Activated naive CD8-positive, alpha-beta T cell treated with anti-CD3 and anti-CD28 coated beads for 36 hours (primary cell): Measurements from ENCODE around the gene PDE6G. TPM values are rescaled to one million over a fixed set of nuclear protein-coding genes. Genes with fewer than 3 reads are reported as not detected.
A peak's percentile ranks its signal among the peaks of the same experiment; 100 is the strongest.

Experiments used
- DNase-seq: peaks from one replicate; pipeline ENCODE4 v3.0.0; 2021
- H3K27ac Mint-ChIP-seq: one replicate; pipeline ENCODE4 v1.8.0; 2022; ENCODE audit warnings: mild to moderate bottlenecking, moderate library complexity, mixed read lengths
- H3K27me3 Mint-ChIP-seq: one replicate; pipeline ENCODE4 v1.8.0; 2022; ENCODE audit warnings: mild to moderate bottlenecking, mixed read lengths
- H3K36me3 Mint-ChIP-seq: one replicate; pipeline ENCODE4 v1.8.0; 2021; ENCODE audit warnings: mild to moderate bottlenecking, mixed read lengths
- H3K4me1 Mint-ChIP-seq: one replicate; pipeline ENCODE4 v1.8.0; 2021; ENCODE audit warnings: mixed read lengths
- H3K4me3 Mint-ChIP-seq: one replicate; pipeline ENCODE4 v1.8.0; 2022; ENCODE audit warnings: mild to moderate bottlenecking, moderate library complexity, mixed read lengths
- H3K9me3 Mint-ChIP-seq: one replicate; pipeline ENCODE4 v1.8.0; 2022; ENCODE audit warnings: mixed read lengths
- total RNA-seq, 2 experiments: library from RNA; stranded (reverse); gene quantifications; one replicate each; pipeline ENCODE4 v1.2.3, GENCODE V29; 2021

Gene PDE6G
- total RNA-seq, 2 experiments from 2014 or later, result 8.6 to 9.1 TPM

DNA sequence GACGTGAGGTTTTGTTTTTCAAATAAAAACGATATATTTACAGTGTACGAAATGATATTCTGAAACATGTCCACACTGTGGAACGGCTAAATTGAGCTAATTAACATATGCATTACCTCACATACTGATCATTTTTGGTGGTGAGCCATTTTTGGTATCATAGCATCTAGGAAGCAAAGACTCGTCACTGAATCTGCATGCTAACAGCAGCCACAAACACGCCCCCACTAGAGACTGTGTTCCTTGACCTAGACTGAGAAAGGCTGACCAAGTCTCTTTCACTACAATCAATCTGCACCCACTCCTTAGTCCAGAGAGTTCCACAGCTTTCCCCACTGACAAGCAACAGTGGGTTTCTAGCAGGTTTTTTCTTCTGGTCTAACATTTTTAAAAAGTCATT is 48.9 kb downstream of the PDE6G start:
- no peak for DNase-seq
- no peaks in the 10 kb centered on the region for H3K9me3 Mint-ChIP-seq
- no peak overlapping the region for H3K27ac Mint-ChIP-seq
- H3K36me3 Mint-ChIP-seq, result peaks cover 22% of the 10 kb centered on the region
- no peaks in the 10 kb centered on the region for H3K27me3 Mint-ChIP-seq
- no peaks in the 10 kb centered on the region for H3K4me1 Mint-ChIP-seq
- no peak overlapping the region for H3K4me3 Mint-ChIP-seq

DNA sequence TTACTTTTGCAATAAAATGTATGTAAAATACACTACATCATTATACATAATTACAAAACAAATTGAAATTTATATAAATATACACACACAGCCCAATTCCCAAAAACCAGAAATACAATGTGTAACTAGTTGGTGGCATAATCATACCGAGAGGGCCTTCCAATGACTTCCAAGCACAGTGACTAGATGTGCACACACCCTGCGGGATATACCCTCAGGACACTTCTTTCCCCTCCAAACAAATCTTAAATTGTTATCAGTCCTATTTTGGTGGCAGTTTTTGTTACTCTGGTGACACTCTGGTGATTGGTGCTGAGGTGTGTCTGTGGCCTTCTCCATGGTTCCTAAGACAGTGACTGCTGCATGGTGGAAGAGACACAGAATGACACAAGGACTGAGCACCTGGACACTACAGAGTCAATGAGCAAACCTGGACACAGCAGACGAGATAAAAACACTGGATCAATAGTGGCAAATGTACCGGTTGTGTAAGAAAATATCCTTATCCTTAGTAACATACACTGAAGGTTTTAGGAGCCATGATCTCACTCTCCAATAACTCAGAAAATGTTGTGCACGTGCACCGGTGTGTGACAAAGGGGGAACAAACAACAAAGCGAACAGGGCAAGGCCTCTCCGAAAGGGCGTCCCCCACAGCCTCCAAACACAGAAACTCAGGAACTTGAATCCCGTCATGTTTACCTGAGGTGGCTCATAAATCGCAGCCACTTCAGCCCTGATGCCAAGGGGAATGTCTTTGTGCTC is 52.3 kb downstream of the PDE6G start:
- Mint-ChIP-seq H3K27ac (no peak overlapping the region), H3K4me1 (peaks cover 3% of the 10 kb centered on the region), H3K9me3 (no peaks in the 10 kb centered on the region), H3K27me3 (no peaks in the 10 kb centered on the region), H3K4me3 (no peak overlapping the region), H3K36me3 (peaks cover 20% of the 10 kb centered on the region)
- no peak for DNase-seq

DNA sequence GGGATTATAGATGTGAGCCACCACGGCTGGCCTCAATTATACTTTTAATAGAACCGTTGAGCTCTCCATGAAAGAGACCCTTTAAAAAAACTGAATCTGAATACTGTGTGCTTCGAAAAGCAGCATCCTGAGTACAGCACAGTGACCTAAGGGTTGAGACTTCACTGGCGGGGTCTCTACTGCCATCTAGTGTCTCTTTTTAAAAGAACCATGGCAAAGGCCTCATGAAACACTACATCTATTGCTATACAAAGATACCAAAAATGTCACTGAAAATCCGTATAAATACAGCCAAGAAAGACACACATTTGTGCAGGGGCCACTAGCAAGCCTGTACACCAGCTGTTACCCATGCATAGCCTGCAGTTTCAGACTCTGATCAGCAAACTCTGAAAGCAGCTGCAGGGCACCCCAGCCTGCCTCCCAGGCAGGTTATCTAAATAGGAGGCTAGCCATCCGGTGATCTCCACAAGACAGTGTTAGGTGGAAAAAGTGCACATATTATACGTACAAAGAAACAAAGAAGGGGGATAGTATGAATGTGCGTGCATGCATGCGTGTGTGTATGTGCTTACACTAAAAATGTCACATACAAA is 54.7 kb downstream of the PDE6G start:
- Mint-ChIP-seq H3K4me1 (peaks cover 5% of the 10 kb centered on the region), H3K27ac (no peak overlapping the region), H3K27me3 (no peaks in the 10 kb centered on the region), H3K9me3 (no peaks in the 10 kb centered on the region), H3K4me3 (no peak overlapping the region), H3K36me3 (peaks cover 20% of the 10 kb centered on the region)
- DNase-seq, result peak; percentile 18

Other genes with a start within 250 kb of the PDE6G start
- gene ACTG1, start 143.7 kb downstream of the PDE6G start, total RNA-seq, result 1,000 to 10,000 TPM; 4,989 to 4,998 TPM
- gene FSCN2, start 128.2 kb downstream of the PDE6G start, total RNA-seq, result under 1 TPM; 0.29 to 0.36 TPM
- 10 to 100 TPM; 48.1 to 51.1 TPM for gene FAAP100, start 104.2 kb downstream of the PDE6G start, total RNA-seq
- gene NPLOC4, start 19.4 kb downstream of the PDE6G start, total RNA-seq, result 100 to 1,000 TPM; 103 TPM
- gene TSPAN10, start 19.3 kb downstream of the PDE6G start, total RNA-seq, result under 1 TPM; 0.19 to 0.26 TPM
- 10 to 100 TPM; 53.0 to 56.1 TPM for gene OXLD1, start 10.1 kb upstream of the PDE6G start, total RNA-seq
- 10 to 100 TPM; 54.8 to 63.3 TPM for gene CCDC137, start 10.2 kb upstream of the PDE6G start, total RNA-seq
- 10 to 100 TPM; 17.9 to 19.2 TPM for gene ARL16, start 27.3 kb upstream of the PDE6G start, total RNA-seq
- gene HGS, start 27.5 kb upstream of the PDE6G start, total RNA-seq, result 100 to 1,000 TPM in 1 of 2 experiments, 10 to 100 TPM in 1; 99.3 to 107 TPM
- 100 to 1,000 TPM; 211 to 227 TPM for gene MRPL12, start 46.8 kb upstream of the PDE6G start, total RNA-seq
- 10 to 100 TPM; 41.0 to 43.4 TPM for gene SLC25A10, start 55.7 kb upstream of the PDE6G start, total RNA-seq
- gene GCGR, start 147.6 kb upstream of the PDE6G start, total RNA-seq, result not detected
- 10 to 100 TPM; 45.4 to 48.4 TPM for gene MCRIP1, start 176.7 kb upstream of the PDE6G start, total RNA-seq
- not detected for gene PPP1R27, start 178.5 kb upstream of the PDE6G start, total RNA-seq
- gene P4HB, start 204.0 kb upstream of the PDE6G start, total RNA-seq, result 100 to 1,000 TPM; 395 to 405 TPM
- gene ARHGDIA, start 214.8 kb upstream of the PDE6G start, total RNA-seq, result 100 to 1,000 TPM; 556 to 594 TPM
- 100 to 1,000 TPM; 306 to 311 TPM for gene ALYREF, start 235.0 kb upstream of the PDE6G start, total RNA-seq
- 100 to 1,000 TPM; 119 to 126 TPM for gene ANAPC11, start 235.2 kb upstream of the PDE6G start, total RNA-seq
- gene NPB, start 245.7 kb upstream of the PDE6G start, total RNA-seq, result under 1 TPM in 1 of 2 experiments, not detected in 1; 0.47 TPM